ENCODE data around the gene APBA1. TPM values are rescaled to one million over a fixed set of nuclear protein-coding genes. Genes with fewer than 3 reads are reported as not detected.

Gene APBA1
- total RNA-seq, 1 donor: 1.8 TPM

GRCh38 chr9:69432623-69433022 is 239.5 kb downstream of the APBA1 start:
- no peak for TF ChIP-seq CTCF (IDR thresholded peaks at IDR 0.05; ENCODE audit: extremely low read depth, low read depth, low read length)
- Histone ChIP-seq H3K4me3 (ENCODE audit: insufficient read depth, low read length) (no peak overlapping the region), H3K27ac (ENCODE audit: low read depth, low read length) (no peak overlapping the region), H2AFZ (ENCODE audit: low read length) (no peak overlapping the region), H4K20me1 (ENCODE audit: insufficient read depth, low read length) (no peaks in the 10 kb centered on the region), H3K79me2 (ENCODE audit: insufficient read depth, low read length) (no peaks in the 10 kb centered on the region), H3K36me3 (ENCODE audit: insufficient read depth, low read length) (no peaks in the 10 kb centered on the region), H3K4me1 (ENCODE audit: insufficient read depth, low read length) (no peaks in the 10 kb centered on the region), H3K9me3 (ENCODE audit: low read depth, low read length) (no peaks in the 10 kb centered on the region), H3K27me3 (ENCODE audit: insufficient read depth, low read length) (no peaks in the 10 kb centered on the region), H3K4me2 (ENCODE audit: insufficient read depth, low read length) (no peak overlapping the region)
- DNase-seq (ENCODE audit: insufficient read length, low spot score, missing footprints): no peak

- Histone ChIP-seq H3K27me3 (ENCODE audit: insufficient read depth, low read length) (no peaks in the 10 kb centered on the region), H3K36me3 (ENCODE audit: insufficient read depth, low read length) (no peaks in the 10 kb centered on the region), H3K4me2 (ENCODE audit: insufficient read depth, low read length) (no peak overlapping the region), H4K20me1 (ENCODE audit: insufficient read depth, low read length) (no peaks in the 10 kb centered on the region), H2AFZ (ENCODE audit: low read length) (no peak overlapping the region), H3K4me1 (ENCODE audit: insufficient read depth, low read length) (no peaks in the 10 kb centered on the region), H3K79me2 (ENCODE audit: insufficient read depth, low read length) (no peaks in the 10 kb centered on the region), H3K4me3 (ENCODE audit: insufficient read depth, low read length) (no peak overlapping the region), H3K9me3 (ENCODE audit: low read depth, low read length) (no peaks in the 10 kb centered on the region), H3K27ac (ENCODE audit: low read depth, low read length) (no peak overlapping the region)
- no peak for TF ChIP-seq CTCF (IDR thresholded peaks at IDR 0.05; ENCODE audit: extremely low read depth, low read depth, low read length)
- DNase-seq (ENCODE audit: insufficient read length, low spot score, missing footprints): no peak
Observed at GRCh38 chr9:69431777-69432176, 240.4 kb downstream of the APBA1 start.

- no peak overlapping the region for H2AFZ ChIP-seq (ENCODE audit: low read length)
- H3K9me3 ChIP-seq (ENCODE audit: low read depth, low read length): no peaks in the 10 kb centered on the region
- no peak for DNase-seq (ENCODE audit: insufficient read length, low spot score, missing footprints)
- no peaks in the 10 kb centered on the region for H3K27me3 ChIP-seq (ENCODE audit: insufficient read depth, low read length)
- H3K4me3 ChIP-seq (ENCODE audit: insufficient read depth, low read length): no peak overlapping the region
- no peak overlapping the region for H3K4me2 ChIP-seq (ENCODE audit: insufficient read depth, low read length)
- H4K20me1 ChIP-seq (ENCODE audit: insufficient read depth, low read length): no peaks in the 10 kb centered on the region
- no peaks in the 10 kb centered on the region for H3K4me1 ChIP-seq (ENCODE audit: insufficient read depth, low read length)
- TF ChIP-seq CTCF (IDR thresholded peaks at IDR 0.05; ENCODE audit: extremely low read depth, low read depth, low read length): no peak
- H3K27ac ChIP-seq (ENCODE audit: low read depth, low read length): no peak overlapping the region
- no peaks in the 10 kb centered on the region for H3K36me3 ChIP-seq (ENCODE audit: insufficient read depth, low read length)
- H3K79me2 ChIP-seq (ENCODE audit: insufficient read depth, low read length): no peaks in the 10 kb centered on the region
Observed at GRCh38 chr9:69431203-69431602, 241.0 kb downstream of the APBA1 start.

- no peaks in the 10 kb centered on the region for H3K9me3 ChIP-seq (ENCODE audit: low read depth, low read length)
Observed at GRCh38 chr9:69430206-69430605, 242.0 kb downstream of the APBA1 start.

More at GRCh38 chr9:69430206-69430605, 242.0 kb downstream of the APBA1 start:
- Histone ChIP-seq H2AFZ (ENCODE audit: low read length) (no peak overlapping the region), H3K79me2 (ENCODE audit: insufficient read depth, low read length) (no peaks in the 10 kb centered on the region), H3K36me3 (ENCODE audit: insufficient read depth, low read length) (no peaks in the 10 kb centered on the region), H3K27me3 (ENCODE audit: insufficient read depth, low read length) (no peaks in the 10 kb centered on the region), H3K4me1 (ENCODE audit: insufficient read depth, low read length) (no peaks in the 10 kb centered on the region), H3K4me2 (ENCODE audit: insufficient read depth, low read length) (no peak overlapping the region), H3K27ac (ENCODE audit: low read depth, low read length) (no peak overlapping the region), H4K20me1 (ENCODE audit: insufficient read depth, low read length) (no peaks in the 10 kb centered on the region), H3K4me3 (ENCODE audit: insufficient read depth, low read length) (no peak overlapping the region)
- TF ChIP-seq CTCF (IDR thresholded peaks at IDR 0.05; ENCODE audit: extremely low read depth, low read depth, low read length): no peak
- no peak for DNase-seq (ENCODE audit: insufficient read length, low spot score, missing footprints)
